ENCODE data around the gene DLGAP1. TPM values are rescaled to one million over a fixed set of nuclear protein-coding genes. Genes with fewer than 3 reads are reported as not detected.

DLGAP1 gene
- total RNA-seq, 2 experiments from 2014 or later, result 0.31 to 0.36 TPM

DNA sequence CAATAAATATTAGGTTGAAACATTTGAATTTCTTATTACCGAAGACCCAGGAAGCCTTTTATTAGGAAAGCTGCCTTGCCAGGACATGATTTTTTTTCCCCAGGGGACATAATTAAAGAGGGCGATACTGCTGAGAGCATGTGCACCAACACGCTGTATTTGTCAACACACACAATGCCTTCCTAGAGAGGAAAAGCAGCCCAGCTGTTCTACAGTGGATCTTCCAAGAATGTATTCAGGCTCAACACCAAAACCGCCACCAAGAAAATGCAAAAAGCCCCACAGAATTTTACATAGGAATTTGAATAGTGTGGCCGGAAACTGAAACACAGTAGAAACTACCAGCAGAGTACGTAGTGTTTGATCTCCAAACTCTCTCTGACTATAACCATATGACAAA lies 320.4 kb downstream of the DLGAP1 start:
- Histone ChIP-seq H3K4me1 (ENCODE audit: insufficient read depth, low read length) (no peaks in the 10 kb centered on the region), H3K27me3 (ENCODE audit: control insufficient read depth in 1 of 2, insufficient read depth in 2 of 2, low read length in 2 of 2) (no peaks in the 10 kb centered on the region), H3K36me3 (ENCODE audit: insufficient read depth, low read length) (no peaks in the 10 kb centered on the region), H3K9me3 (ENCODE audit: control insufficient read depth in 1 of 2, insufficient read depth in 1 of 2, low read length in 2 of 2) (no peaks in the 10 kb centered on the region), H3K4me3 (ENCODE audit: low read length) (no peak overlapping the region), H3K27ac (ENCODE audit: low read depth in 1 of 2, low read length in 2 of 2) (no peak overlapping the region)
- no peaks in the 10 kb centered on the region for H3K4me1 Mint-ChIP-seq (ENCODE audit: low read depth)
- H3K27me3 Mint-ChIP-seq, result no peaks in the 10 kb centered on the region
- DNase-seq, result no peak
- H3K9me3 Mint-ChIP-seq, result peaks cover 5% of the 10 kb centered on the region
- H3K4me3 Mint-ChIP-seq, result no peak overlapping the region
- H3K36me3 Mint-ChIP-seq (ENCODE audit: low read depth), result no peaks in the 10 kb centered on the region
- TF ChIP-seq, protein P1, sequence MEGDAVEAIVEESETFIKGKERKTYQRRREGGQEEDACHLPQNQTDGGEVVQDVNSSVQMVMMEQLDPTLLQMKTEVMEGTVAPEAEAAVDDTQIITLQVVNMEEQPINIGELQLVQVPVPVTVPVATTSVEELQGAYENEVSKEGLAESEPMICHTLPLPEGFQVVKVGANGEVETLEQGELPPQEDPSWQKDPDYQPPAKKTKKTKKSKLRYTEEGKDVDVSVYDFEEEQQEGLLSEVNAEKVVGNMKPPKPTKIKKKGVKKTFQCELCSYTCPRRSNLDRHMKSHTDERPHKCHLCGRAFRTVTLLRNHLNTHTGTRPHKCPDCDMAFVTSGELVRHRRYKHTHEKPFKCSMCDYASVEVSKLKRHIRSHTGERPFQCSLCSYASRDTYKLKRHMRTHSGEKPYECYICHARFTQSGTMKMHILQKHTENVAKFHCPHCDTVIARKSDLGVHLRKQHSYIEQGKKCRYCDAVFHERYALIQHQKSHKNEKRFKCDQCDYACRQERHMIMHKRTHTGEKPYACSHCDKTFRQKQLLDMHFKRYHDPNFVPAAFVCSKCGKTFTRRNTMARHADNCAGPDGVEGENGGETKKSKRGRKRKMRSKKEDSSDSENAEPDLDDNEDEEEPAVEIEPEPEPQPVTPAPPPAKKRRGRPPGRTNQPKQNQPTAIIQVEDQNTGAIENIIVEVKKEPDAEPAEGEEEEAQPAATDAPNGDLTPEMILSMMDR (IDR thresholded peaks at IDR 0.05), result no peak
- CTCF ChIA-PET, result no interaction called here
- intact Hi-C loops (cut with DNase I, micrococcal nuclease), result no loop called here
- POLR2A ChIA-PET, result no interaction called here
- H3K27ac Mint-ChIP-seq, result no peak overlapping the region
- no peak for ATAC-seq (ENCODE audit: poor library complexity)

DNA sequence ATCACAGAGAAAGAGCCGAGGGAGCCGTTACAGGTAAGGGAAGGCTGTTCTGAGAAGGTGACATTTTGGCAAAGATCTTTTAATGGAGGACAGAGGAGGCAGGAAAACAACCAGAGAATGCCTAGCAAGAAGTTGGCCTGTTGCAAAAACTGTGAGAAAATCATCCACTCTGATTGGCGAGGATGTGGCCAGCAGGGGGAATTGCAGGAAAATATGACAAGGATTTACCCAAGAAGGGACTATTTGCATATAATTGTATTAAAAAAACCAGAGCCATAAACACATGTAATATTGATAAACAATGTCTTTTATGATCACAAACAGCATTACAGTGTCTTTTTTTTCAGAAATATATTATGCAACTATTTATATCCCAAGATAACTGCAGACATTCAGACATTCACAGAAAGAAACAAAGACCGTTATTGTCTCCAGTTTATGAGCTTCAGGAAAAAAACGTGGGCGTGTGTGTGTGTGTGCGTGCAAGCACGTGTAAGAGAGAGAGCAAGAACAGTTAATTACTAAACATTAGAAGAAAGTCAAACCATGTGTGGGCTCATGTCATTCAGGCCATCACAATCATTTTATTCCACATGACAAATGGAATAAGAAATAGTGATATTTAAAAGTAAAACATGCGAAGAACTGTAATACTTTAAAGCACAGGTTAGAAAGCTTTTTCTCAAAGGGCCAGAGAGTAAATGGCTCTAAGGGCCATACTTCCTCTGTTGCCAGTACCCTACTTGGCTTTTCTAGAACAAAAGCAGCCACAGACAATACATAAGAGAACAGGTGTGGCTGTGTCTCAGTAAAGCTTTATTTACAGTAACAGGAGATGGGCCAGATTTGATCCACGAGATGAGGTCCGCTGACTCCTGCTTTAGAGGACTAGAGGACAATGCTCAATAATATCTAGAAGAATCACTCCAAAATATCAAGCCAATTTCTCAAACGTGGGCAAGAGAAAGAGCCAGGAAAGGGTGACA lies 324.1 kb downstream of the DLGAP1 start:
- ChIA-PET CTCF (no interaction called here), POLR2A (no interaction called here)

DNA sequence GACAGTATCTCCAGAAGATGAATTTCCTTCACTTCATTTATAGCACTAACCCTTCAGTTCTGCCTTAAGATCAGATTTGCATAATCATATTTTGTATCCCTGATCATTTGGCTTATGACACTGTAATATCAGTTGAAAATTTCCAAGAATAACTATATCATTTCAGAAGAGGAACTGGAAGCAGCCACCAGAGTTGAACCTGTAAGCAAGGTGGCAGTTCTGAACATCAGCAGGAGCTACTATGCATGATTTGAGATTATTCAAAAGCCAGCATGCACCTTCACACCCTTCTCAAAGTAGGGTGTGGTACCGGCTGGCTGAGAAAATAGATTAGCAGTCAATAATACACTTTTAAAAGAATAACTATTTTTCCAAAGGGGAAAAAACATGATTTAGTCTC lies 328.2 kb downstream of the DLGAP1 start:
- no peaks in the 10 kb centered on the region for H3K4me1 ChIP-seq (ENCODE audit: insufficient read depth, low read length)
- H3K9me3 ChIP-seq (ENCODE audit: control insufficient read depth in 1 of 2, insufficient read depth in 1 of 2, low read length in 2 of 2), result no peaks in the 10 kb centered on the region
- H3K4me3 ChIP-seq (ENCODE audit: low read length), result no peak overlapping the region
- intact Hi-C loops (cut with DNase I, micrococcal nuclease), result no loop called here
- ChIA-PET POLR2A (no interaction called here), CTCF (no interaction called here)
- ATAC-seq (ENCODE audit: poor library complexity) (no peak), DNase-seq (no peak)
- TF ChIP-seq, protein P1 (IDR thresholded peaks at IDR 0.05), result no peak
- Mint-ChIP-seq H3K27ac (no peak overlapping the region), H3K4me3 (no peak overlapping the region), H3K36me3 (ENCODE audit: low read depth) (no peaks in the 10 kb centered on the region), H3K27me3 (no peaks in the 10 kb centered on the region), H3K4me1 (ENCODE audit: low read depth) (no peaks in the 10 kb centered on the region), H3K9me3 (no peaks in the 10 kb centered on the region)
- no peak overlapping the region for H3K27ac ChIP-seq (ENCODE audit: low read depth in 1 of 2, low read length in 2 of 2)
- H3K36me3 ChIP-seq (ENCODE audit: insufficient read depth, low read length), result no peaks in the 10 kb centered on the region
- H3K27me3 ChIP-seq (ENCODE audit: control insufficient read depth in 1 of 2, insufficient read depth in 2 of 2, low read length in 2 of 2), result no peaks in the 10 kb centered on the region

More for the DNA sequence above, 324.1 kb downstream of the DLGAP1 start:
- TF ChIP-seq, protein P1 (IDR thresholded peaks at IDR 0.05), result no peak
- intact Hi-C loops (cut with DNase I, micrococcal nuclease), result no loop called here
- Histone ChIP-seq H3K4me1 (ENCODE audit: insufficient read depth, low read length) (no peaks in the 10 kb centered on the region), H3K27ac (ENCODE audit: low read depth in 1 of 2, low read length in 2 of 2) (no peak overlapping the region), H3K36me3 (ENCODE audit: insufficient read depth, low read length) (no peaks in the 10 kb centered on the region), H3K27me3 (ENCODE audit: control insufficient read depth in 1 of 2, insufficient read depth in 2 of 2, low read length in 2 of 2) (no peaks in the 10 kb centered on the region), H3K4me3 (ENCODE audit: low read length) (no peak overlapping the region), H3K9me3 (ENCODE audit: control insufficient read depth in 1 of 2, insufficient read depth in 1 of 2, low read length in 2 of 2) (no peaks in the 10 kb centered on the region)
- Mint-ChIP-seq H3K4me1 (ENCODE audit: low read depth) (no peaks in the 10 kb centered on the region), H3K4me3 (no peak overlapping the region), H3K36me3 (ENCODE audit: low read depth) (no peaks in the 10 kb centered on the region), H3K9me3 (no peaks in the 10 kb centered on the region), H3K27ac (no peak overlapping the region), H3K27me3 (no peaks in the 10 kb centered on the region)
- DNase-seq (no peak), ATAC-seq (ENCODE audit: poor library complexity) (no peak)

All from CD4-positive, alpha-beta T cell (primary cell).